Skin of body (tissue), 2 donors: ENCODE measurements around the gene GPC3. TPM values are rescaled to one million over a fixed set of nuclear protein-coding genes. Genes with fewer than 3 reads are reported as not detected.
"Not testable (repeated sequence)": the region's sequence is repeated elsewhere in the genome, so short reads cannot be mapped to it uniquely, and the experiment has no call there.

Source experiments
- DNase-seq: peaks from one replicate; lab custom pipeline; 2025; lab: John Stamatoyannopoulos, UW
- total RNA-seq: library from RNA; depleted of rRNA; stranded (reverse); fragments of >200 nt; gene quantifications from one replicate; pipeline ENCODE4 v1.2.3, GENCODE V29; 2014

GPC3 gene
- total RNA-seq, 1 donor from 2014 or later: 307 TPM

GRCh38 chrX:133655275-133656265 lies 329.8 kb downstream of the GPC3 start:
- DNase-seq: peak; percentile 48

- no peak for DNase-seq
Measured at GRCh38 chrX:133654811-133655210, 330.6 kb downstream of the GPC3 start.

- no peak for DNase-seq
Measured at GRCh38 chrX:133653358-133653757, 332.0 kb downstream of the GPC3 start.

- DNase-seq: no peak
Measured at GRCh38 chrX:133652185-133652584, 333.2 kb downstream of the GPC3 start.

GRCh38 chrX:133650239-133650638 lies 335.2 kb downstream of the GPC3 start:
- no peak for DNase-seq

- no peak for DNase-seq
Measured at GRCh38 chrX:133649651-133650050, 335.7 kb downstream of the GPC3 start.

GRCh38 chrX:133648594-133648993 lies 336.8 kb downstream of the GPC3 start:
- no peak for DNase-seq

GRCh38 chrX:133646719-133647116 lies 338.7 kb downstream of the GPC3 start:
- DNase-seq: no peak

- DNase-seq: peak; percentile 35
Measured at GRCh38 chrX:133645977-133646718, 339.2 kb downstream of the GPC3 start.

- peak; percentile 49 for DNase-seq
Measured at GRCh38 chrX:133645256-133645655, 340.1 kb downstream of the GPC3 start.

- DNase-seq: peak; percentile 28
Measured at GRCh38 chrX:133640161-133641015, 345.0 kb downstream of the GPC3 start.

GRCh38 chrX:133639726-133640125 lies 345.7 kb downstream of the GPC3 start:
- no peak for DNase-seq

- DNase-seq: peak; percentile 38
Measured at GRCh38 chrX:133638285-133638684, 347.1 kb downstream of the GPC3 start.

GRCh38 chrX:133637765-133638164 lies 347.6 kb downstream of the GPC3 start:
- no peak for DNase-seq

GRCh38 chrX:133636009-133636408 lies 349.4 kb downstream of the GPC3 start:
- DNase-seq: no peak

GRCh38 chrX:133634416-133634815 lies 351.0 kb downstream of the GPC3 start:
- no peak for DNase-seq

- DNase-seq: no peak
Measured at GRCh38 chrX:133633950-133634349, 351.4 kb downstream of the GPC3 start.

GRCh38 chrX:133633162-133633561 lies 352.2 kb downstream of the GPC3 start:
- no peak for DNase-seq

- no peak for DNase-seq
Measured at GRCh38 chrX:133630362-133630761, 355.0 kb downstream of the GPC3 start.

GRCh38 chrX:133627673-133628072 lies 357.7 kb downstream of the GPC3 start:
- DNase-seq: no peak

- DNase-seq: not testable (repeated sequence)
Measured at GRCh38 chrX:133621384-133621783, 364.0 kb downstream of the GPC3 start.
